ENCODE measurements around the gene TSPAN19. TPM values are rescaled to one million over a fixed set of nuclear protein-coding genes. Genes with fewer than 3 reads are reported as not detected.

TSPAN19 gene
- total RNA-seq, 1 experiment from 2014 or later, result 0.91 TPM

DNA sequence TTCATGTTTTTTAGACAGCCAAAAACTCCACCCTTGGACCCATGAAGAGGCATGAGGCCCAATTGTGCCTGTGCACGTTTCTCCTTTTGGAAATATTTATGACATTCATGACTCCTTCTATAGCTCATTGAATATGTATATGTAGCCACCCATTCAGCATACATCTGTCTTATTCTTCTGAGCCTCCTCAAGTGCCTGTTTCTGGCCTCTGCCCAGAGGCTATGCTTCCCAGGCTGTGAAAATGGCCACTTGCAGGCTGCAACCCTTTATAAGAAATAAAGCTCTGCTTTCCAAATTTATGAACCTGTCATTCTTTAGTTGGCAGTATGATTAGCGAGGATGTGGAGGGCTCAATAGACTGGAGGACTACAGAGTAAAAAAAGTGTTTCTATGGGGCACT, 35.3 kb downstream of the TSPAN19 start:
- no peak for DNase-seq (ENCODE audit: low read depth)

GRCh38 chr12:84998341-84998740, 37.7 kb downstream of the TSPAN19 start:
- no peak for DNase-seq (ENCODE audit: low read depth)

DNA sequence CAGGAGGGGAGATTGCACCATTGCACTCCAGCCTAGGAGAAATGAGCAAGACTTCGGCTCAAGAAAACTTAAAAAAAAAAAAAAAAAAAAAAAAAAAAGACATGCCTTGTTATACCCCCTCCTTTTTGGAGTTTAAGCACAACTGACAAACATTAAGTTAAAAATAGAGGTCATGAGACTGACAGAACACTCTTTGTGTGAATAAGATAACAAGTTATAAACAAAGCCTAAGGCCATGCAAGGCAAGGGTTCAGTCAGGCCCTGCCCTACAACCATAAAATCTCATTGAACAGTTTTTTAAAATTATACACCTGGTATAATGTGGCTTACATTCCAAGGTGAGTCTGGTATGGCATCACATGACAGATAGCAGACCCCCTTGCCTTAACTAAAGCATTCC, 39.3 kb downstream of the TSPAN19 start:
- DNase-seq (ENCODE audit: low read depth), result no peak

DNA sequence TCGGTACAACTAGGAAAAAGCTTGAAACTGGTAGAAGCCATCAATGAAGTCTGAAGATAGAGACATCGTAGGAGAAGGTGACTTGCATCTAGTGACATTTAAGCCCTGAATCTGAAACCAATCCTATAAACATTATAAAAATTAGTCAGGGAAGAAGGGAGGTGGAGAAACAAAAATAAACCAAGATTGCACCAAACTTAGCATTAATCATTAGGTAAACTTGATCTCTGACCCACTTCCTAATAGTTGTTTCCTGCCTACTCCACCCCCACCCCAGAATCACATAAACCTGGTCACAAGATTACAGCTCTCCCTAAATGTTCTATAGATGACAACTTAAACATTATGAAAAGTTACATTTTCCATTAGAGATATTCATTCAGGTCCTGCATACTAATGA, 40.4 kb downstream of the TSPAN19 start:
- no peak for DNase-seq (ENCODE audit: low read depth)

GRCh38 chr12:84994426-84994825, 41.7 kb downstream of the TSPAN19 start:
- DNase-seq (ENCODE audit: low read depth), result no peak

- DNase-seq (ENCODE audit: low read depth), result peak; percentile 4
These were observed 49.5 kb downstream of the TSPAN19 start for GRCh38 chr12:84986586-84986985.

DNA sequence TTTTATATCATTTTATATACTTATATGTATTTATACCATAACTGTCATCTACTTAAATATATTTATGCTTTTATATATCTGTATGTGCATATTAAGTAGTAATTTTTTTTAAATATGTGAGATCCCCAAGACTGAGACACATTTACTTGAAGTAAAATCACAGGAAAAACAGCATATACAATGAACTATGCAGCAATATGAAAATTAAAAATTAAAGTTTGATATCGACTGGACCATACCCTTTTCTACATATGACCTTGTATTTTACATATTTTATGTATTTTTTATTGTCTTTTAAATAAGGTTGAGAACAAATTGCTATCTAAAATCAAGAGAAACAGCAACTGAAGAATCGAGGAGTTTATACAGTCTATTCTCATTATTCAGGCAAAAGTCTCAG, 50.0 kb downstream of the TSPAN19 start:
- no peak for DNase-seq (ENCODE audit: low read depth)

DNA sequence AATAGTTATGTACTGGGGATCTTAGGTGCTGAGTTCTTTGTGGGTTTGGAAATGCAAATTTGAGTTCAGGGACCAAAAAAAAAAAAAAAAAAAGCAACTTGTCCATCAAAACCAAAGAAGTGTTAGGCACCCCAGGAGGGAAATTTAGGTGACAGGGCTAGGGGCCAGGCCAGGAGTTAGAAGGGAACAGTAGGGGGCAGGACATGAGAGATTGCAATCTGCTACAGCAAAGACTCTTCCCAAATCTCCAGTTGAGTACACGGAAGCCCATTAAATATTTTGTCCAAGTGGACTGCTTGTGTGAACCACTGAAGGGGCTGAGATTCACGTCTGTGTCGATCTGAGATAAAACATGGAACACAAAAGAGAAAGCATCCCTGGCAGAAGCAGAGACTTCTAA, 52.8 kb downstream of the TSPAN19 start:
- DNase-seq (ENCODE audit: low read depth), result no peak

DNA sequence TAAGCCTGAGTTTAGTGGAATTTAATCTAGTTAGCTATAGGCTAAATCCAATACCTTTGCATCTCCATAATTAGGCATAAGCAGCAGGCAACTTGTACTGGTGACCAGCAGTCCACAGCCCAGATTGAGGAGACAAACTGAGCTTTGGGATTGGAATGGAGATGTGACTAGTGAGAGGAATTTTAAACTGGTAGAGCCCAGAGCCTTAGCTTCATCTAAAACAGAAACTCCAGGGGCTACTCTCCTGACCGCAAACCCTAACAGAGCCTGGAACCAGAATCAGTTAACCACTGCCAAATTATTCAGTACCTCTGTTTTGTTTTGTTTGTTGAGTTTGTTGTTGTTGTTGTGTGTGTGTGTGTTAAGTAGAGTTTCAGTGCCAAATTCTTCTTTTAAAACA, 53.2 kb downstream of the TSPAN19 start:
- DNase-seq (ENCODE audit: low read depth), result no peak

- no peak for DNase-seq (ENCODE audit: low read depth)
These were observed 57.2 kb downstream of the TSPAN19 start for GRCh38 chr12:84978921-84979320.

DNA sequence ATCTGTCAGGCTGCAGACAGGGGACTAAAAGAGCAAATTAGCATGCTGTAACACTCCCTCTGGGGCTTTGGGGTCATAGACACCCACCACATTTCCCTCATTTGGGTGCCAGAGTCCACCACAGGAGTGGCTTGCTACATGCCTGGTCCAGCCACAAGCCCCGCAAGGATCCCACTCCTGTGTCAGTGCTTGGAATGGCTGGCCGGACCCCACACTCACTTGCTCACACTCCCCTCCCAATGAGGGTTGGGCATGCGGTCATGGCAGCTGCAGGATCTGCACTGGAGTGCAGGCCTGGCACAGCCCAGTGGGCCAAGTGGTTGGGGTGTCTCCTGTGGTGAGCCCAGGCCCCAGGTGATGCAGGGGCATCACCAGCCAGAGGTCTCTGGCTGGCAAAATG, 59.9 kb downstream of the TSPAN19 start:
- no peak for DNase-seq (ENCODE audit: low read depth)

GRCh38 chr12:84974155-84974815, 61.8 kb downstream of the TSPAN19 start:
- DNase-seq (ENCODE audit: low read depth), result no peak

DNA sequence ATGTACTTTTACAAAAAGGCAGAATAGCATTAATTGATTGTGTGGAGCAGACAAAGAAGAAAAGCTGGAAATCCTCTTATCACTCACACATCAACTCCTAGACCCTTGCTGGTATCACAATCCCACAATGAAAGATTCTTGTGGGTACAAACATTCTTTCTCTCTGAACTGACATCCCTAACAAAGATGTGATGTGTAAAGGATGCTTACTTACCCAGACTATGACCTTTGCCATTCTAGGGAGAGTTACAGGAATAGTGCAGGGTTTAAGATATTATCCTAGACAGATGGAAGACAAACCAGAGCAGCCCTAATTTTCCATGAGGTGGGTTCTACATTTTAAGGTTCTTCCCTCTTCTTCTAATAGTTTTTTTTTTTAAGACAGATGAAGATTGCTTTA, 63.1 kb downstream of the TSPAN19 start:
- DNase-seq (ENCODE audit: low read depth), result no peak

DNA sequence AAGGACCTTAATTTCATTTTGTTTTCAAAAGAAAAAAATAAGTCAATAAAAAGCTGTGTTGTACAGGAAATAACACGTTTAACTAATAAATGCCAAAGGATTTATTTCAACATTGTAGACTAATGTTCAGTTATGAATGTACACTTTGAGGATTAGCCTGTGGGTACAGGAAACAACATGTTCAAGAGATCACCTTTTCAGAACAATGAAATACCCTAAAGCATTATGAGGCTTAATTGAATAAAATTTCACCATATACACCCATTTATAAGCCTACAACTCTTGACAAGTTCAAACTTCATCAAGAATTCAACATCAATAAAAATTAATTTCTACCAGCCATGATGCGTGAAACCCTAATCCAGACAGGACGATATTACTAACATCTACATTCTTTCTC, 66.9 kb downstream of the TSPAN19 start:
- no peak for DNase-seq (ENCODE audit: low read depth)

Other genes with a start within 250 kb of the TSPAN19 start
- gene SLC6A15, start 123.5 kb downstream of the TSPAN19 start, total RNA-seq (2014; rRNA removed; shearing (Covaris generic)), result 12.5 and 13.6 TPM in 2 replicates
- gene LRRIQ1, start 74 bp upstream of the TSPAN19 start, total RNA-seq (2014; rRNA removed; shearing (Covaris generic)), result 0.51 and 1.6 TPM in 2 replicates
- gene ALX1, start 243.9 kb upstream of the TSPAN19 start, total RNA-seq (2014; rRNA removed; shearing (Covaris generic)), result 1.0 and 2.9 TPM in 2 replicates